ENCODE data around the gene EIF3F.

GRCh38 chr11:7977232-7977917 lies 9.8 kb upstream of the EIF3F start:
- no peak for TF ChIP-seq CTCF (IDR thresholded peaks at IDR 0.05)
- TF ChIP-seq POLR2AphosphoS5 (IDR thresholded peaks at IDR 0.05), result no peak

All from suprapubic skin (tissue), 3 donors.